ENCODE measurements around the gene COX4I1. TPM values are rescaled to one million over a fixed set of nuclear protein-coding genes. Genes with fewer than 3 reads are reported as not detected.

The COX4I1 gene
- total RNA-seq, 1 experiment from 2014 or later = 839 TPM

DNA sequence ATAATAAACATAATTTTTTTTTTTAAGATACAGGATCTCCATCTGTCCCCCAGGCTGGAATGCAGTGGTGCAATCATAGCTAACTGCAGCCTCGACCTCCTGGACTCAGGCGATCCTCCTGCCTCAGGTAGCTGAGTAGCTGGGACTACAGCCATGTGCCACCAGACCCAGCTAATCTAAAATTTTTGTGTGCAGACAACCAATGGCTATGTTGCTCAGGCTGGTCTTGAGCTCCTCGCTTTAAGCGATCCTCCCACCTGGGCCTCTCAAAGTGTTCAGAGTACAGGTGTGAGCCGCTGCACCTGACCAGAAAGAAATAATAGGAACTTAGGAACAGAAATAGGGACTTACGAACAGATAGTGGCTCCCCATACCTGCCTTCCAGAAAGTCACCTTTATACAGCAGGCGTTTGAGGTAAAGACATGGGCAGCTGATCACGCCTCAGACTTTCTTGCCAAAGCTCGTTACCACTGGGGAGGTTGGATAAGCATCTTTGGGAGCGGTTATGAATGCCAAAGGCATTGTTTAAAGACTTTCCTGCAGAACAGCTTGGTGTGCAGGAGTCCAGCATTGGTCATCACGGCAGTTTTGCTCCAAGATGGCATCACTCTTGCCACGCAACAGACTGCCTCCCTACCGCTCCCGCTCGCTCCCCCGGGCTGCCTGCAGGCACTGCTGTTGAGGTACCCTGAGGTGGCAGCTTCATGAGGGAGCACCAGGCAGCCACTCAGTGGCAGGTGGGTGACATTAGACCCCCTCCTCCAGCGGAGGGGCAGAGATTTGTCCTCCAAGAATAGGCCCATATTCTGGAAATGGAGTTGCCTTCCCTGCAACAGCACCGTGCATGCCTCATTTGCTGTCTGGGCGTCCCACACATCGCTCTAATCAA, 13.6 kb downstream of the COX4I1 start:
- H3K36me3 ChIP-seq (ENCODE audit: control insufficient read depth in 1 of 2, insufficient read depth in 2 of 2, low read length in 2 of 2) = no peaks in the 10 kb centered on the region
- POLR2A ChIA-PET = interaction anchor here (0.6 kb wide), 1 partner anchor 48 kb away, joined by 3 read pairs; no protein-coding TSS in a partner anchor
- H3K9me3 ChIP-seq (ENCODE audit: control insufficient read depth in 1 of 2, insufficient read depth in 1 of 2, low read depth in 1 of 2, low read length in 2 of 2) = no peaks in the 10 kb centered on the region
- no peak for ATAC-seq
- TF ChIP-seq REST (IDR thresholded peaks at IDR 0.05; ENCODE audit: low read depth) = no peak
- TF ChIP-seq TCF7L2 (IDR thresholded peaks at IDR 0.05; ENCODE audit: borderline replicate concordance, extremely low read depth, insufficient read depth, insufficient read length) = no peak
- no peak for TF ChIP-seq POLR2A (IDR thresholded peaks at IDR 0.05; ENCODE audit: borderline replicate concordance, extremely low read depth, insufficient read depth, insufficient read length)
- TF ChIP-seq SIN3A (IDR thresholded peaks at IDR 0.05; ENCODE audit: low read depth) = no peak
- no peak for TF ChIP-seq ELF1 (IDR thresholded peaks at IDR 0.05; ENCODE audit: borderline replicate concordance, low read depth)
- no peak for TF ChIP-seq SP1 (IDR thresholded peaks at IDR 0.05; ENCODE audit: low read depth)
- no peak for TF ChIP-seq ZNF274 (IDR thresholded peaks at IDR 0.05; ENCODE audit: low read depth, low read length)
- no peak for TF ChIP-seq ZFX (IDR thresholded peaks at IDR 0.05)
- no peak for TF ChIP-seq EGR1 (IDR thresholded peaks at IDR 0.05; ENCODE audit: low read depth)
- TF ChIP-seq ATF3 (IDR thresholded peaks at IDR 0.05) = no peak
- no peak for TF ChIP-seq CEBPB (IDR thresholded peaks at IDR 0.05; ENCODE audit: low read depth)
- TF ChIP-seq POLR2AphosphoS5 (IDR thresholded peaks at IDR 0.05; ENCODE audit: low read depth, low read length) = no peak
- TF ChIP-seq EZH2 (IDR thresholded peaks at IDR 0.05) = no peak
- no peak for TF ChIP-seq FOSL1 (IDR thresholded peaks at IDR 0.05; ENCODE audit: low read depth)
- no peak for TF ChIP-seq SRF (IDR thresholded peaks at IDR 0.05; ENCODE audit: low read depth)
- TF ChIP-seq JUND (IDR thresholded peaks at IDR 0.05) = no peak
- TF ChIP-seq, protein P1, sequence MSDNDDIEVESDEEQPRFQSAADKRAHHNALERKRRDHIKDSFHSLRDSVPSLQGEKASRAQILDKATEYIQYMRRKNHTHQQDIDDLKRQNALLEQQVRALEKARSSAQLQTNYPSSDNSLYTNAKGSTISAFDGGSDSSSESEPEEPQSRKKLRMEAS (IDR thresholded peaks at IDR 0.05) = no peak
- no peak overlapping the region for H2AFZ ChIP-seq (ENCODE audit: low read depth, low read length, poor library complexity, severe bottlenecking)
- H3K4me3 ChIP-seq (replicated peaks in 1 of 2; ENCODE audit: low read depth in 1 of 2, low read length in 2 of 2) = no peak overlapping the region
- no peaks in the 10 kb centered on the region for H3K9me2 ChIP-seq (ENCODE audit: insufficient read depth)
- H3K9ac ChIP-seq (ENCODE audit: low read length) = no peak overlapping the region
- H3K27ac ChIP-seq (ENCODE audit: low read depth, low read length) = no peak overlapping the region
- no peaks in the 10 kb centered on the region for H4K20me1 ChIP-seq (ENCODE audit: insufficient read depth)
- no peaks in the 10 kb centered on the region for H3K4me1 ChIP-seq (ENCODE audit: control insufficient read depth in 1 of 2, insufficient read depth in 2 of 2, low read length in 2 of 2)
- CTCF ChIA-PET = interaction anchor here (1.0 to 1.2 kb wide), 3 partner anchors 8 to 705 kb away, joined by 3 to 7 read pairs (median 5); no protein-coding TSS in a partner anchor
- H3K79me2 ChIP-seq (ENCODE audit: insufficient read depth, low read length) = no peaks in the 10 kb centered on the region
- RAD21 ChIA-PET (ENCODE audit: low non-redundant PET in 1 of 2, low total read pairs in 2 of 2, uncharacterized antibody in 2 of 2, unreplicated experiment in 2 of 2) = no interaction called here
- peaks cover 10% of the 10 kb centered on the region; the same call in 1 of the 2 replicates for H3K27me3 ChIP-seq (ENCODE audit: insufficient read depth, low read length)
- DNase-seq (ENCODE audit: low read depth, low spot score) = no peak
- H3K4me2 ChIP-seq (ENCODE audit: low read length) = no peak overlapping the region
- BruUV-seq (replicated peaks) = no TSS peak
- intact Hi-C loops (cut with micrococcal nuclease) = no loop called here

Data from HCT116 (cell line).